Psoas muscle (tissue), 8 donors: Measurements from ENCODE around the gene XKR8. TPM values are rescaled to one million over a fixed set of nuclear protein-coding genes. Genes with fewer than 3 reads are reported as not detected.
A peak's percentile ranks its signal among the peaks of the same experiment; 100 is the strongest.

Experiments
- ATAC-seq, 4 donors: fragments of 200-7000 bp; cut with Tn5 transposase; one replicate each; pipeline ENCODE4 v1.9.1; 2020; ENCODE audit warnings: moderate library complexity in 3 of 4, mild to moderate bottlenecking in 2 of 4
- DNase-seq, 2 donors: peaks; one replicate each; pipeline ENCODE4 v3.0.0-alpha.2; 2020
- H3K27ac ChIP-seq: fragments of 200-600 bp; one replicate; pipeline ENCODE4 v1.8.0; 2022
- H3K27me3 ChIP-seq, 3 donors: fragments of 200-600 bp in 1 of 3; one replicate each; pipeline versions ENCODE4 v1.6.1 to v1.8.0; 2013 to 2022; ENCODE audit warnings: low read length in 2 of 3, mild to moderate bottlenecking in 2 of 3, moderate library complexity in 1 of 3; ENCODE audit not compliant: insufficient read depth in 3 of 3
- H3K36me3 ChIP-seq, 2 donors: fragments of 200-600 bp in 1 of 2; one replicate each; pipeline versions ENCODE4 v1.6.1 to v1.8.0; 2013 to 2022; ENCODE audit warnings: low read depth in 1 of 2, mild to moderate bottlenecking in 1 of 2, moderate library complexity in 1 of 2; ENCODE audit not compliant: insufficient read depth in 1 of 2
- H3K4me1 ChIP-seq: fragments of 200-600 bp; one replicate; pipeline ENCODE4 v1.8.0; 2022
- H3K4me3 ChIP-seq: fragments of 200-600 bp; one replicate; pipeline ENCODE4 v1.8.0; 2022; ENCODE audit warnings: mild to moderate bottlenecking
- H3K9me3 ChIP-seq: fragments of 200-600 bp; one replicate; pipeline ENCODE4 v1.8.0; 2022
- WGBS, 3 donors: extraction: QIAGEN DNeasy Blood & Tissue Kit; methylation state at CpG; one replicate each; pipeline versions ENCODE4 v1.1.6 to v1.1.7; 2013; 5-methylcytosine and 5-hydroxymethylcytosine counted together
- intact Hi-C, 2 donors: fragments of 100-400 bp; cut with DNase I; formaldehyde crosslinking; loops; one replicate each; pipeline versions ENCODE4 v1.11.0 to v1.14.2; 2022
- polyA plus RNA-seq, 3 donors: library from polyadenylated mRNA; stranded (reverse); fragments of 200-250 nt; gene quantifications; one replicate each; pipeline ENCODE4 v1.2.3, GENCODE V29; 2013
- total RNA-seq, 4 donors: library from RNA; stranded (reverse); fragmentation: NEBNext Ultra II Directional in 2 of 4; extraction: Animal tissue kit (Norgen Biotek cat#: 25700) in 2 of 4; gene quantifications; one replicate each; pipeline versions ENCODE4 v1.2.1 to v1.2.4, GENCODE V29; 2021 to 2023
- TF ChIP-seq, protein P1 (sequence below): fragments of 200-600 bp; IDR thresholded peaks from one replicate; pipeline ENCODE4 v1.8.0; 2022; ENCODE audit warnings: antibody characterized with exemption
- donor health status: healthy with polysubstance abuse.
- donor health status: DM: no; HTN: no; CAD: no; lungs with moderate emphysema.
- donor health status: Bipolar disorder and iron deficiency.
- donor health status: healthy.
- donor health status: DM: yes; HTN: yes; CAD: no.
- donor health status: DM: no; HTN: no; CAD: no.
- donor health status: DM: no; HTN: no; CAD: no.
- donor health status: DM: yes; HTN: yes; CAD: no.

XKR8 gene
- total and polyA plus RNA-seq, 7 donors, result 3.3 to 5.8 (median 4.5) TPM

GRCh38 chr1:27967884-27968466 lies 8.2 kb downstream of the XKR8 start:
- Histone ChIP-seq H3K4me3 (no peak overlapping the region), H3K4me1 (peaks cover 9% of the 10 kb centered on the region), H3K27ac (peak overlapping the region; percentile 36), H3K27me3 (no peaks in the 10 kb centered on the region), H3K36me3 (peaks cover 0 to 48% of the 10 kb centered on the region in 2 donors), H3K9me3 (no peaks in the 10 kb centered on the region)
- no peak for DNase-seq
- 81 to 85% (median 85%) methylated on average over 4 of the region's 4 CpGs for WGBS, 3 donors
- TF ChIP-seq, protein P1, sequence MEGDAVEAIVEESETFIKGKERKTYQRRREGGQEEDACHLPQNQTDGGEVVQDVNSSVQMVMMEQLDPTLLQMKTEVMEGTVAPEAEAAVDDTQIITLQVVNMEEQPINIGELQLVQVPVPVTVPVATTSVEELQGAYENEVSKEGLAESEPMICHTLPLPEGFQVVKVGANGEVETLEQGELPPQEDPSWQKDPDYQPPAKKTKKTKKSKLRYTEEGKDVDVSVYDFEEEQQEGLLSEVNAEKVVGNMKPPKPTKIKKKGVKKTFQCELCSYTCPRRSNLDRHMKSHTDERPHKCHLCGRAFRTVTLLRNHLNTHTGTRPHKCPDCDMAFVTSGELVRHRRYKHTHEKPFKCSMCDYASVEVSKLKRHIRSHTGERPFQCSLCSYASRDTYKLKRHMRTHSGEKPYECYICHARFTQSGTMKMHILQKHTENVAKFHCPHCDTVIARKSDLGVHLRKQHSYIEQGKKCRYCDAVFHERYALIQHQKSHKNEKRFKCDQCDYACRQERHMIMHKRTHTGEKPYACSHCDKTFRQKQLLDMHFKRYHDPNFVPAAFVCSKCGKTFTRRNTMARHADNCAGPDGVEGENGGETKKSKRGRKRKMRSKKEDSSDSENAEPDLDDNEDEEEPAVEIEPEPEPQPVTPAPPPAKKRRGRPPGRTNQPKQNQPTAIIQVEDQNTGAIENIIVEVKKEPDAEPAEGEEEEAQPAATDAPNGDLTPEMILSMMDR, result no peak
- intact Hi-C loops, result no loop called here
- ATAC-seq, result no peak

- ATAC-seq (peak; percentile 70 to 87 (median 74)), DNase-seq (no peak)
- Histone ChIP-seq H3K36me3 (peaks cover 0 to 49% of the 10 kb centered on the region in 2 donors), H3K27me3 (no peaks in the 10 kb centered on the region), H3K4me3 (no peak overlapping the region), H3K4me1 (peaks cover 9% of the 10 kb centered on the region), H3K27ac (peak overlapping the region; percentile 36), H3K9me3 (no peaks in the 10 kb centered on the region)
- 46 to 65% (median 56%) methylated on average over 3 of the region's 3 CpGs for WGBS, 3 donors
- TF ChIP-seq, protein P1, result no peak
- intact Hi-C loops, result no loop called here
These were observed 8.9 kb downstream of the XKR8 start for GRCh38 chr1:27968692-27969091.

GRCh38 chr1:27970401-27970800 lies 10.6 kb downstream of the XKR8 start:
- intact Hi-C loops, result loop anchor here in 1 of 2 donors (5.0 kb wide), 1 partner anchor 53 kb away; no protein-coding TSS in a partner anchor
- peaks cover 9% of the 10 kb centered on the region for H3K4me1 ChIP-seq
- 62 to 72% (median 68%) methylated on average over 6 of the region's 6 CpGs for WGBS, 3 donors
- H3K4me3 ChIP-seq, result no peak overlapping the region
- H3K36me3 ChIP-seq, result peaks cover 0 to 56% of the 10 kb centered on the region in 2 donors
- H3K9me3 ChIP-seq, result no peaks in the 10 kb centered on the region
- ATAC-seq, result peak; percentile 61 to 75 (median 67)
- TF ChIP-seq, protein P1, result no peak
- H3K27ac ChIP-seq, result peak overlapping the region; percentile 54
- peak; percentile 59 to 74 for DNase-seq
- no peaks in the 10 kb centered on the region for H3K27me3 ChIP-seq

DNA sequence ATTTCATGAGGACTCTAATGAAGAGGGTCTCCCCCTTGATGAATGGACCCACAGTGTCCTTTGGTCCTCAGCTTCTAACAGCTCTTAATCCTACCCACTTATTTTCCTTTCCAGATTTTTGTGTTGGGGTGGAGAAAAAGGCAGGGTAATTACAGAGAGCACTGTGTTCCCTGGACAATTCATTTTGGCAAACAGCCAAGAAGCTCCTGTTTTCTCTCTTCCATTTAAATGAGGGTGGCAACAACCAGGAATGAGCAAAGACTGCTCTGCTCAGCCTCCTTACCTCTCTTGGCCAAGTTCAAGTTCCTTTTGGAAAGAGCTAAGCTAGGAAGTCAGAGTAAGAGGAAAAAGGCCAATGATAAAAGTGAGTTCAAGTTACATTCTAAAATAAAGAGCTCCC lies 11.9 kb downstream of the XKR8 start:
- Histone ChIP-seq H3K4me3 (no peak overlapping the region), H3K9me3 (no peaks in the 10 kb centered on the region), H3K27me3 (no peaks in the 10 kb centered on the region), H3K27ac (no peak overlapping the region), H3K4me1 (peaks cover 9% of the 10 kb centered on the region), H3K36me3 (peaks cover 0 to 57% of the 10 kb centered on the region in 2 donors)
- TF ChIP-seq, protein P1, result no peak
- DNase-seq (no peak), ATAC-seq (peak in 2 of 4 donors; percentile 19 to 53)
- intact Hi-C loops, result loop anchor here in 1 of 2 donors (5.0 kb wide), 1 partner anchor 54 kb away; no protein-coding TSS in a partner anchor
